ENCODE measurements around the gene MLLT3.

DNA sequence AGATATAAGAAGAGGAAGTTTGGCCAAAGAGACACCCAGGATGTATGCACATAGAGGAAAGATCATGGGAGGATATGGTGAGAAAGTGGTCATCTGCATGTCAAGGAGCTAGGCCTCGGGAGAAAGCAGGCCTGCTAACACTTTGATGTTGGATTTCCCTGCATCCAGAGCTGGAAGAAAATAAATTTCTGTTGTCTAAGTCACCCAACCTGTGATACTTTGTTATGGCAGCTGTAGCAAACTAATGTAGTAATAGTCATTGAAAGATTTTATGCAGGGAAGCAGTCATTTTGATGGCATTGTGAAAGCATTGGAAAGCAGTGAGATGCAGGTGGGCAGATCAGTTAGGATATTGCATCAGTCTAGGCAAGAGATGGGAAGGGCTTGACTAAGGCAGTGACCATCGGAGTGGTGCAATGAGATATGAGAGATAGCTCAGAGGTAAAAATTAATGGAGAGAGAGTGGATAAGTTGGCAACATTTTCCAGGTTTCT lies 37.2 kb upstream of the MLLT3 start:
- TF ChIP-seq, protein P1, sequence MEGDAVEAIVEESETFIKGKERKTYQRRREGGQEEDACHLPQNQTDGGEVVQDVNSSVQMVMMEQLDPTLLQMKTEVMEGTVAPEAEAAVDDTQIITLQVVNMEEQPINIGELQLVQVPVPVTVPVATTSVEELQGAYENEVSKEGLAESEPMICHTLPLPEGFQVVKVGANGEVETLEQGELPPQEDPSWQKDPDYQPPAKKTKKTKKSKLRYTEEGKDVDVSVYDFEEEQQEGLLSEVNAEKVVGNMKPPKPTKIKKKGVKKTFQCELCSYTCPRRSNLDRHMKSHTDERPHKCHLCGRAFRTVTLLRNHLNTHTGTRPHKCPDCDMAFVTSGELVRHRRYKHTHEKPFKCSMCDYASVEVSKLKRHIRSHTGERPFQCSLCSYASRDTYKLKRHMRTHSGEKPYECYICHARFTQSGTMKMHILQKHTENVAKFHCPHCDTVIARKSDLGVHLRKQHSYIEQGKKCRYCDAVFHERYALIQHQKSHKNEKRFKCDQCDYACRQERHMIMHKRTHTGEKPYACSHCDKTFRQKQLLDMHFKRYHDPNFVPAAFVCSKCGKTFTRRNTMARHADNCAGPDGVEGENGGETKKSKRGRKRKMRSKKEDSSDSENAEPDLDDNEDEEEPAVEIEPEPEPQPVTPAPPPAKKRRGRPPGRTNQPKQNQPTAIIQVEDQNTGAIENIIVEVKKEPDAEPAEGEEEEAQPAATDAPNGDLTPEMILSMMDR (conservative IDR thresholded peaks at IDR 0.05; ENCODE audit: low read length), result no peak
- TF ChIP-seq EZH2phosphoT487 (IDR thresholded peaks at IDR 0.05; ENCODE audit: borderline replicate concordance), result no peak

Data from Loucy (cell line).